Kidney glomerular epithelial cell (primary cell): ENCODE results near the gene SULT1A3.
"Not testable (repeated sequence)": the region's sequence is repeated elsewhere in the genome, so short reads cannot be mapped to it uniquely, and the experiment has no call there.

Experiments used
- DNase-seq: peaks from one replicate; lab custom pipeline; 2025; lab: John Stamatoyannopoulos, UW

The SULT1A3 gene

DNA sequence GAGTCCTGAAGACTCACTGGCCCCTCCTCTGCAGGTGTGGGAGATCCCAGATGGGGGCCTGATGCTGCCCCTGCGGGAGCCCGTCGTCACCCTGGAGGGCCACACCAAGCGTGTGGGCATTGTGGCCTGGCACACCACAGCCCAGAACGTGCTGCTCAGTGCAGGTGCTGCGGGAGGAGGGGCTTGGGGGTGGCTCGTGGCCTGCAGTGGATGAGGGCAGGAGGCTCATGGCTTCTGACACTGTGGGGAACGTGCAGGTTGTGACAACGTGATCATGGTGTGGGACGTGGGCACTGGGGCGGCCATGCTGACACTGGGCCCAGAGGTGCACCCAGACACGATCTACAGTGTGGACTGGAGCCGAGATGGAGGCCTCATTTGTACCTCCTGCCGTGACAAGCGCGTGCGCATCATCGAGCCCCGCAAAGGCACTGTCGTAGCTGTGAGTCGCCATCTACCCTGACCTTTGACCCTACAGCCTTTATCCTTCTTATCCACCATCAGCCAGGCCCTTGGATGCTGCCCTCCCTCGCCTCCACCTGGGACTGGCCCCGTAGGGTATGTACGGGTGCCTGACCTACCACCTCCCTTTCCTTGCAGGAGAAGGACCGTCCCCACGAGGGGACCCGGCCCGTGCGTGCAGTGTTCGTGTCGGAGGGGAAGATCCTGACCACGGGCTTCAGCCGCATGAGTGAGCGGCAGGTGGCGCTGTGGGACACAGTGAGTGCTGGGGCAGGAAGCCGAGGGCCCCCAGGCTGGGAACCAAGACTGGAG is 12.1 kb upstream of the SULT1A3 start:
- no peak for DNase-seq

DNA sequence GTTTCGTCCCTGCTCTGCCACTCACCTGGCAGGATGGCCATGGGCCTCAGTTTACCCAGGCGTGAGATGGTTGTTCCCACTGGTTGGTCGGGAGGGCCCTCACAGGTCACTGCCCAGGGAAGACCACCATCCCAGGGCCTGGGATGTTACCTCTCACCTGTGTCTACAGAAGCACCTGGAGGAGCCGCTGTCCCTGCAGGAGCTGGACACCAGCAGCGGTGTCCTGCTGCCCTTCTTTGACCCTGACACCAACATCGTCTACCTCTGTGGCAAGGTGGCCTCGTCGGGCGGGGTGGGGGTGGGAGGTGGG is 11.5 kb upstream of the SULT1A3 start:
- DNase-seq = no peak

DNA sequence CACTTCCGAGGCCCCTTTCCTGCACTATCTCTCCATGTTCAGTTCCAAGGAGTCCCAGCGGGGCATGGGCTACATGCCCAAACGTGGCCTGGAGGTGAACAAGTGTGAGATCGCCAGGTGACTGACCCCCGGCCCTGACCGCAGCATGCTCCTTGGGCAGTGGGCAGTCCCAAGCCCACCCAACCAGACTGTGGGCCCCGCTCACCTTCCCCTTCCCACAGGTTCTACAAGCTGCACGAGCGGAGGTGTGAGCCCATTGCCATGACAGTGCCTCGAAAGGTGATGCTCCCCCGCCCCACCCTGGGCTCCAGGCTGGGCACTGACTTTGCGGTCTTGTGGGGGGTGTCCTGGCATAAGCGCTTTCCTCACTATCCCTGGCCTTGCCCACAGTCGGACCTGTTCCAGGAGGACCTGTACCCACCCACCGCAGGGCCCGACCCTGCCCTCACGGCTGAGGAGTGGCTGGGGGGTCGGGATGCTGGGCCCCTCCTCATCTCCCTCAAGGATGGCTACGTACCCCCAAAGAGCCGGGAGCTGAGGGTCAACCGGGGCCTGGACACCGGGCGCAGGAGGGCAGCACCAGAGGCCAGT is 11.0 kb upstream of the SULT1A3 start:
- DNase-seq = no peak

DNA sequence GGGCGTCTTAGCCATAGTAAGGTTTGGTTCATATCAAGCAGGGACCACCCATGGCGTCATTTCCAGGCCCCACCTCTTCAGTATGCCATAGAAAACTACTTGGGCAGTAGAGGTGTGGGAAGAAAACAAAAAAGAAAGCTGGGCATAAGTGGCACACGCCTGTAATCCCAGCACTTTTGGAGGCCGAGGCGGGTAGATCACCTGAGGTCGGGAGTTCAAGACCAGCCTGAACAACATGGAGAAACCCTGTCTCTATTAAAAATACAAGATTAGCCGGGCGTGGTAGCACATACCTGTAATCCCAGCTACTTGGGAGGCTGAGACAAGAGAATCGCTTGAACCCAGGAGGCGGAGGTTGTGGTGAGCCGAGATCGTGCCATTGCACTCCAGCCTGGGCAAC is 7.9 kb upstream of the SULT1A3 start:
- DNase-seq = not testable (repeated sequence)

DNA sequence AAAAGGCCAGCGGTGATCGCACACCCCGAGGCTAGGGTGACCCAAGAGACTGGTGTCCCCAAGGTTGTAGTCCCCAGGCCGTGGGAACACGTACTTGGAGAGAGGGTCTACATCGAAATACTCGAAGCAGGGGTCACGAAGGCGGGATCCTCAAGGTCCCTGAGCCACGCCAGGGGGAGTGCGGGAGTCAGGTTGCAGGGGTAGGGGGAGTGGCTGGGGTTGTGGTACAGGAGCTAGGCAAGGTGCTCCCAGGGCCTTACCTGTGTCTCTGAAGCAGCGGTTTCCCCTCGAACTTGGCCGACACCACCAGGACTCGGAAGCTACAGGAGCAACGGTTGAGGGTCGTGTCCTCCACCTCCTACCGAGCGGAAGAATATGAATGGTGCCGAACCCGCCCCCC is 6.0 kb upstream of the SULT1A3 start:
- not testable (repeated sequence) for DNase-seq

DNA sequence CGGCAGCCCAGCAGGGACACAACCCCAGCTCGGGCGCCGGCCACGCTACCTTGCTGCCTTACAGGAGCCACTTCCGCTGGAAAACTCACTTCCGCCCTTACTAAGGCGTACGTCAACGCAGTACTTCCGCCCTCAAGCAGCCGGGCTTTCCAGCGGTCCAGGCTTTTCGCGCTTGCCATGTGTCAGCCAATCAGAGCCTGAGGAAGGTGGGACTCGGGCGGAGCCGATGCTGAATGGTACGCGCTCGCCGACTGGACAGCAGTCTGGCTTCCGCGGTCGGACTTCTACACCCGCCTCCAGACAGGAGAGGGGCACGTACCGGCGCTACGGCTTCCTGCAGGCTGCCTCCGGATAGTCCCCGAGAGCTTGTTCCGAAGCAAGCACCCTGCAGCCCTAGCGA is 5.4 kb upstream of the SULT1A3 start, which contains the start of the genes BOLA2B and SLX1A:
Gene BOLA2B (minus strand): TSS at position 52 of the 400 bp plus-strand sequence. CDS start 71 bp downstream, outside the sequence.
Gene SLX1A (plus strand): TSS at position 261 of the 400 bp plus-strand sequence. CDS start 210 bp downstream, outside the sequence.
- not testable (repeated sequence) for DNase-seq

DNA sequence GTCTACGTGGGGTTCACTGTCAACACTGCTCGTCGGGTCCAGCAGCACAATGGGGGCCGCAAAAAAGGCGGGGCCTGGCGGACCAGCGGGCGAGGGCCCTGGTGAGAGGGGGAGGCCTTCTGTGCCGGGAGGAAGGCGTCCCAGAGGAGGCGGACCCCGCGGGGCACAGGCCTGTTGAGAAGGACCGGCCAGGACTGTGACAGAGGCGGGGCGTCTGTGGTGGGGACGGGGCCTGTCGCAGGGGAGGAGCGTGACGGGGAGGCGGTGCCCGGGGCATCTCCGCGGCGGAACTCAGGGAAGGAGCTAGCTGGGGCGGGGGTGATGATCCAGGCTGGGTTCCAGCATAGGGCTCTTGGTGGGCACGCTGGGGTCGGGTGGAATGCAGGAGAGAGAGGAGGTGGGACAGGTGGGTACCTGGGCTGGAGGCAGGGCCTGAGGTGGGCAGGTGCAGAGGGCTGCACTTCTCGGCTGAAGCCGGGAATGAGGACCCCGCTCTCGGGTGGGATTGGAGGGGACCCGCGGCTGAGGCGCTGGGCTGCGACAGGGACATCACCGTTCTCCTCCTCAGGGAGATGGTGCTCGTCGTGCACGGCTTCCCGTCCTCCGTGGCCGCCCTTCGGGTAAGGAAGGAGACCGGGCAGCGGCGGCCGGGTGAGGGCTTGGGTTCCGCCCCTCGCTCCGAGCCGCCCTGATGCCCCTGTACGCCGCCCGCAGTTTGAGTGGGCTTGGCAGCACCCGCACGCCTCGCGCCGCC is 4.7 kb upstream of the SULT1A3 start:
- not testable (repeated sequence) for DNase-seq

DNA sequence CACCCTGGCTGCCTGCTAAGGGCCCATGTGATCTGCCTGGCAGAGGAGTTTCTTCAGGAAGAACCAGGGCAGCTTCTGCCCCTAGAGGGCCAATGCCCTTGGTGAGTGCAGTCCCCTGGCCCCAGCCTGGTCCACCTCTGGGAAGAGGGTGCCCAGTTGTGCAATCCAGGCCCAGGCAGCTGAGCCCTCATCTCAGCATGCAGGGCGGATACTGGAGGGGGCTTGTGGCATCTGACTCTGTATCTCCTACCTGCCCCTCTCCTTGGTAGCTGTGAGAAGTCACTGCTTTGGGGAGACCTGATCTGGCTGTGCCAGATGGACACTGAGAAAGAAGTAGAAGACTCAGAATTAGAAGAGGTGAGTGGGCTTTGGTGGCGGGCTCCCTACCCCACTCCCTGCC is 2.1 kb upstream of the SULT1A3 start:
- not testable (repeated sequence) for DNase-seq

DNA sequence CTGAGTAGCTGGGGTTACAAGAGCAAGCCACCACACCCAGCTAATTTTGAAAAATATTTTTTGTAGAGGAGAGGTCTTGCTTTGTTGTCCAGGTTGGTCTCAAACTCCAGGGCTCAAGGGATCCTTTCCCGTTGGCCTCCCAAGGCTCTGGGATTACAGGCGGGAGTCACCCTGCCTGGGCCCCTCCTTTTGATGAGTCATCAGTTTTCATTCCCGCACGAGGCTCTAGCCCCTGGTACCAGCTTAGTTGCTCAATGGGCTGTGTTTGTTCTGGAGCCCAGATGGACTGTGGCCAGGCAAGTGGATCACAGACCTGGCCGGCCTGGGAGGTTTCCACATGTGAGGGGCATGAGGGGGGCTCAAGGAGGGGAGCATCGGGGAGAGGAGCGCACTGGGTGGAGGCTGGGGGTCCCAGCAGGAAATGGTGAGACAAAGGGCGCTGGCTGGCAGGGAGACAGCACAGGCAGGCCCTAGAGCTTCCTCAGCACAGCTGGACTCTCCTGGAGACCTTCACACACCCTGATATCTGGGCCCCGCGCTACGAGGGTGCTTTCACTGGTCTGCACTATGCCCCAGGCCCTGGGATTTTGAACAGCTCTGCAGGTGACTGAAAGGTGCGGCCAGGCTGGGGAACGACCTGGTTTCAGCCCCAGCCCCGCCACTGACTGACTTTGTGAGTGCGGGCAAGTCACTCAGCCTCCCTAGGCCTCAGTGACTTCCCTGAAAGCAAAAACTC is 721 bp downstream of the SULT1A3 start:
- DNase-seq = not testable (repeated sequence)

DNA sequence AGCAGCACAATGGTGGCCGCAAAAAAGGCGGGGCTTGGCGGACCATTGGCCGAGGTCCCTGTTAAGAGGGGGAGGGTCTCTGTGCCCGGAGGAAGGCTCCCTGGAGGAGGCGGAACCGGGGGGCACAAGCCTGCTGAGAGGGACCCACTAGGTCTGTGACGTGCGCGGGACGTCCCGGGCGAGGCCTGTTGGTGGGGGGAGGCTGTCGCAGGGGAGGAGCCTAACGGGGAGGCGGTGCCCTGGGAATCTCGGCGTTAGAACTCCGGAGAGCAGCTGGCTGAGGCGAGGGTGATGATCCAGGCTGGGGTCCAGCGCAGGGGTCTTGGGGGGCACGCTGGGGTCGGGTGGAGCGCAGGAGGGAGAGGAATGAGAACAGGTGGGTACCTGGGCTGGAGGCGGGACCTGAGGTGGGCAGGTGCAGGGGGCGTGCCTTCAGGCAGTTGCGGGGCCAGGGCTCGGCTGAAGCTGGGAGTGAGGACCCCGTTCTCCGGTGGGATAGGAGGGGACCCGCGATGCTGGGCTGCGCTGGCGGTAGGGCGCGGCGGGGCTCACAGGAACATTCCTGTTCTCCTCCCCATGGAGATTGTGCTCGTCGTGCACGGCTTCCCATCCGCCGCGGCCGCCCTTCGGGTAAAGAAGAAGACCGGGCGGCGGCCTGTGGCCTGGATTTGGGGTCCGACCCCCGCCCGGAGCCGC is 6.6 kb downstream of the SULT1A3 start:
- DNase-seq = not testable (repeated sequence)

DNA sequence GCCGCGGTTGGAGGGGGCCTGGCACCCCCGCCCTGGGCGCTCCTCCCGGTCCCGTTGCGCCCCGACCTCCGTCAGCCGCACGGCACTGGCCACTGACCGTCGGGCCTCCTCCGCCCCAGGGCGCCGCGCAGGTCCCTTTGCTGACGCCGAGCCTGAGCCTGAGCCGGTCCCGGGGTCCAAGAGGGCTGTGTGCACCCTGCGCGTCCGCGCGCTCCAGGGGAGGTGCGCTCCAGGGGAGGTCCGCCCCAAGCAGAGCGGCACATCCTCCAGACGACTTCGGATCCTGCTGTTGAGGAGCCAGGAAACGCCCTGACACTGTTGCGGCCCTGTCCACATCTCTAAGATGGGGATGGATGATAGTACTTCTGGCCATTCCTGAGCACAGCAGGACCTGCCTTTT is 7.2 kb downstream of the SULT1A3 start:
- not testable (repeated sequence) for DNase-seq

DNA sequence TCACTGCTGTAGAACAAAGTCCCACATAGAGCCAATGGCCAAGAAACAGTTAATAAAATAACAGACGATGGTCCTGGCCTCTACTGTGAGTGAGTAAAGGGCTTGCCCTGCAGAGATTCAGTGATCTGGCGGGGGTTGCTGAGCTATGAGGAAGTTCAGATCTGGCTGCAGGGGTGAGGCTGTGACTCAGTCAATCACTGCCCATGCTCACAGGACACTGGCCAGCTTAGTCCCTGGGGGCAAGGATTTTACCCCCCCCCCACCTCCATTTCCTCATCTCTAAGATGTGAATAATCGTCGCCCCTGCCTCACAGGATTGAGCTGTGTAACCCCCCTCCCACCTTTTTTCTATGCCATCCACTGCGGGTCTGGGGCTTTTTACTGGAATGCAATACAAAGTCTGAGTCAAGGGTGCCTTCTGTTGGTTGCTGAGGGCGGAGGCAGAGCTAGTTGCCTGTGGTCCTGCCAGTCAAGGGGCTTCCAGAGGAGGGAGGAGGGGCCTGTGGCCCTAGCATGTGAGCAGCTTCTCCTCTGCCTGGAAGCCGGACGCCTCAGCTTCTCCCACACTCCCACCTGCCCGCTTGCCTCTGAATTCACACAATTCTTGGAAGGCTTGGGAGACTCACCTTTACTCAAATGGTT is 8.1 kb downstream of the SULT1A3 start:
- not testable (repeated sequence) for DNase-seq

DNA sequence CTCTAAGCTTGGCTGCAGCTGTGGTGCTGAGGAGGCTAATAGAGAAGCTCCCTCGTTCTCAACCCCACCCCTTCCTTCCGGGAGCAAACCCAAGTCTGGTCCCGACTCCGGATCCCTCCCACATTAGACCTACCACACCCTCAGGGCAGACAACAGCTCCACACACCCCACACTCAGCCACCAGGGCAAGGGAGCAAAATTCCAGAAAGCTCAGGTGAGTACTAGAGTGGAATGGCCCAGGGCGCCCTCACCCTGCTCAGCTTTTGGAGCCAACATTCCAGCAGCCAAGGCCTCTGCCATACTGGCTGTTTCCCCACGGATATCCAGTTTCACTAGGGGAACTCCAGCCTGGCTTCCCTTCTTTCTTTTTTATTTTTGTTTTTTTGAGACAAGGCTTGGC is 10.0 kb downstream of the SULT1A3 start:
- not testable (repeated sequence) for DNase-seq

DNA sequence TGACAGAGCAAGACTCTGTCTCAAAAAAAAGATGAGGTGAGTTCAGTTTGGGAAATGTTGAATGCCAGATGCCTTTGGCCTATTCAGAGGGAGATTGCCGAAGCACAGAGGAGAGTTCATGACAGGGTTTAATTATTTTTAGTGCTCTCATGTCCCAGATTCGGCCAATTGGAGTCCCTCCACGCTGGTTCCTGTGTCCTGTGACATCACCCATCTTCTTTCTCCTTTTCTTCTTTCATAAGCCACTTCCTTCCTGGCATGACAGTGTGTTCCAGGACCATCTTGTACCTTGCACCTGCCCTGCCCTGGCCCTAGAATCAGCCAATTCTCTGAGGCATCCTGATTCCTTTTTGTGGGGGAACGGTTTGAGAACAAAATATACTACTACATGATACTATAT is 12.4 kb downstream of the SULT1A3 start:
- not testable (repeated sequence) for DNase-seq

DNA sequence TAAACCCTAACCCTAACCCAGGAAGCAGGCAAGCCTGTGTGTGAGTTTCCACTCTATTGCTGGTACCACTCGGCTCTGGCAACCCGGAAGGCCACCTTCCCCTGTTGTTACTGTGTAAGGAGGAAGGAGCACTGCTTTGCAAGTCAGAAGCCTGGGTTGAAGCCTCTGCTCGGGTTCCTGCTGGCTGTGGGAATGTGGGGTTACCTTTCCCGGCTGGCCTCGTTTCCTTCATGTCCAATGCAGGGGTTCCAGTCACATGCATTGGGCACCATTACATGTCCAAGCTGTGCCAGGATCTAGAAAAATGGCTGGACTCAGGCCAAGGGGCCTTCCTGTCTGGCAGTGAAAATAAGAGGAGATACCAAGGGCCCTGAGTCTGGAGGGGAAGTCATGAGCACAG is 18.0 kb downstream of the SULT1A3 start:
- not testable (repeated sequence) for DNase-seq

DNA sequence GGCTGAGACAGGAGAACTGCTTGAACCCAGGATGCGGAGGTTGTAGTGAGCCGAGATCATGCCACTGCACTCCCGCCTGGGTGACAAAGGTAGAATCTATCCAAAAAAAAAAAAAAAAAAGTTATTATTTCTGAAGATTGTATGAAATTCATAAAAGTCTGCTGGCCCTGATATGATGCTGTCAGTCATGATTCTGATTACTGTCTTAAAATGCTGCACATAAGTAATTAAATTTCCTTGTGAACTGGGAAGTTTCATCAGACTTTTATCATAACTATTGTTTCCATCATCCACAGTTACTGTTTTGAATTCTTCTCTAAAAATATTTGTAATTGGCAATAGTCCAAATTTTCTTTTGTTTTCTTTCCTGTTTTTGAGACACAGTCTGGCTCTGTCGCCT is 49.3 kb downstream of the SULT1A3 start, which contains the start of gene NPIPB13:
Gene NPIPB13 (minus strand): TSS at position 101 of the 400 bp plus-strand sequence. CDS start 2,906 bp downstream, outside the sequence.
- DNase-seq = not testable (repeated sequence)
